GM21529 (cell line): Measurements from ENCODE around the gene ELF1.
"Not testable (repeated sequence)": the region's sequence is repeated elsewhere in the genome, so short reads cannot be mapped to it uniquely, and the experiment has no call there.

ENCODE experiments used
- ATAC-seq: cut with Tn5 transposase; IDR thresholded peaks from one replicate; pipeline ENCODE4 v1.9.1; 2021; ENCODE audit not compliant: unreplicated experiment

ELF1 gene

GRCh38 chr13:41042419-41042818, 23.3 kb upstream of the ELF1 start:
- ATAC-seq, result not testable (repeated sequence)

- no peak for ATAC-seq
Measured at GRCh38 chr13:41040584-41041334, 21.6 kb upstream of the ELF1 start.

- no peak for ATAC-seq
Measured at GRCh38 chr13:41039746-41040145, 20.6 kb upstream of the ELF1 start.

GRCh38 chr13:41036557-41036956, 17.4 kb upstream of the ELF1 start:
- ATAC-seq, result not testable (repeated sequence)

- no peak for ATAC-seq
Measured at GRCh38 chr13:41034881-41035280, 15.8 kb upstream of the ELF1 start.

- no peak for ATAC-seq
Measured at GRCh38 chr13:41034382-41034781, 15.3 kb upstream of the ELF1 start.

- ATAC-seq, result no peak
Measured at GRCh38 chr13:41032691-41033376, 13.7 kb upstream of the ELF1 start.

- ATAC-seq, result no peak
Measured at GRCh38 chr13:41029629-41030028, 10.5 kb upstream of the ELF1 start.

- no peak for ATAC-seq
Measured at GRCh38 chr13:41028051-41028450, 8.9 kb upstream of the ELF1 start.

- ATAC-seq, result no peak
Measured at GRCh38 chr13:41026788-41027187, 7.7 kb upstream of the ELF1 start.

GRCh38 chr13:41025518-41025917, 6.4 kb upstream of the ELF1 start:
- no peak for ATAC-seq

- no peak for ATAC-seq
Measured at GRCh38 chr13:41019578-41020347, 647 bp upstream of the ELF1 start.

GRCh38 chr13:41018602-41018948, 541 bp downstream of the ELF1 start:
- no peak for ATAC-seq

- ATAC-seq, result no peak
Measured at GRCh38 chr13:41017817-41018601, 1.1 kb downstream of the ELF1 start.

- ATAC-seq, result no peak
Measured at GRCh38 chr13:41017159-41017558, 2.0 kb downstream of the ELF1 start.

GRCh38 chr13:41015920-41016319, 3.2 kb downstream of the ELF1 start:
- ATAC-seq, result no peak

GRCh38 chr13:41013835-41014234, 5.3 kb downstream of the ELF1 start:
- ATAC-seq, result no peak

- no peak for ATAC-seq
Measured at GRCh38 chr13:41012536-41012935, 6.6 kb downstream of the ELF1 start.

GRCh38 chr13:41011382-41011956, 7.6 kb downstream of the ELF1 start:
- ATAC-seq, result no peak

- no peak for ATAC-seq
Measured at GRCh38 chr13:41008349-41008980, 10.7 kb downstream of the ELF1 start.
